HuH-7.5 (cell line): ENCODE results near the gene ACOX2.

ENCODE experiments used
- DNase-seq: peaks from one replicate; pipeline ENCODE4 v3.0.0; 2011; ENCODE audit warnings: low spot score

ACOX2 gene

GRCh38 chr3:58502872-58503271 is 34.1 kb downstream of the ACOX2 start:
- no peak for DNase-seq

DNA sequence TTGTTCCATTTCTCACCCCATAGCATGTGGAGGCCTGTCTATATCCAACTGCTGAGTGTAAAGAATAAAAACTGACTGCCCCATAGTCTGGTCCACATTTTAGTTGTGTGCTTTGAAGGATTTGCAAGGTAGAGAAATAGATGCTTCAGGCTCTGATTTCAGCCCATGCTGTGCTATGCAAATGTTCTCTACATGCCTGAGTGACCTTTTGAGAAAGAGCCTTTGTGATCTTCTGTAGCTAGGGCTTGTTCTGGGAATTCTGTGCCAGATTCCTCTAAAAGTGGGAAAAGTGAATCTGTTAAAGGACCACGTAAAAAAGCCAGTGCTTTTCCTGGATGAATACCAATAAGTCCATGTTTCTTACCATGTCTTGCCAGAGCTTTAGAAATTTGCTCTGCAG is 39.9 kb downstream of the ACOX2 start:
- DNase-seq: no peak

DNA sequence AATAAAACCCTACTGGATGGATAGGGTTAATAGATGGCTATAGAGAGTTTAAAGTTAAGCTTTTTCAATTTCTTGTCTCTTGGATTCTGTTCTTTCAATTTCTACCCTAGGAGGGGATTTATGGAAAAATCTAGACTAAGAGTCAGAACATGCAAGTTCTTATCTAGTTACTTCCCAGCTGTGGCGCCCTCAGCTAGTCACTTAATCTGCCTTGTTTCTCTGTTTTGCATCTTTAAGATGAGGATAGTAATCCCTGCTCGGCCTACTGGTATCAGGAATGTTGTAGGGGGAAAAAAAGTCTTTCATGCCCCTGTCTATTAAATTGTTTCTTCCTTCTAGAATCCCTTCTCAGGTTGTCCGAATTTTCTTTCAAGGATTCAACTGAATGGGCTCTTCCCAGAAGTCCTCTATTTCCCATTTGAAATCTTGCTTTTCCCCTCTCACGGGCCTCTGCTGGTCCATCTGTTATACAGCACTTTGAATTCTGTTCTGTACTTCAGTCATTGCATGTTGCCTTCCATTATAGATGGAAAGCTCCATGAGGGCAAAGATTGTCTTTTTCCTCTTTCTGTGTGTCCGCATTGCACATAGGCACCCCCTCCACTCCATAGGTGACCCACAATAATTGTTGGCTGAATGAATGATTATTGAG is 40.7 kb downstream of the ACOX2 start:
- no peak for DNase-seq

DNA sequence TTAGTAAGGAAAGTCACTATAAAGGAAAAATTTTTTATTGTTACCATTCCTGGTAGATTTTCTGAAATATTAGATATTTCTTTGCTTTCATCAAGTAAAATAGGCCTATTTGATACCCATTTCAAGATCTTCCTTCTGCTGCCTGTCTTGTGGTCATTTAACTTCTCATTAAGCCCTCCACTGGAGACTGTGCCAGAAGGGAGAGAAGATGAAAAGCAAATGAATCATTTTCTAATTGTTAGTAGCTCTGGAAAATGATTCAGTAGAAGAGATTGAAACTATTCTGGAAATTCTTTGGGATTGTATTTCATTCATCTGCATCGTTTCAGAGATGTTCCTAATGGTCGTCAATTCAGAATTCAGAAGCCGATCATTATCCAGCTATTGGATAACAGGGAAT is 41.9 kb downstream of the ACOX2 start:
- DNase-seq: no peak

GRCh38 chr3:58494107-58494506 is 42.9 kb downstream of the ACOX2 start:
- no peak for DNase-seq

GRCh38 chr3:58492494-58492905 is 44.5 kb downstream of the ACOX2 start:
- DNase-seq: no peak

GRCh38 chr3:58491506-58492402 is 45.2 kb downstream of the ACOX2 start, which contains the start of gene KCTD6:
Gene KCTD6 (plus strand): TSS chr3:58492096. CDS start chr3:58498756, 6,660 bp downstream.
- peak; percentile 33 for DNase-seq

DNA sequence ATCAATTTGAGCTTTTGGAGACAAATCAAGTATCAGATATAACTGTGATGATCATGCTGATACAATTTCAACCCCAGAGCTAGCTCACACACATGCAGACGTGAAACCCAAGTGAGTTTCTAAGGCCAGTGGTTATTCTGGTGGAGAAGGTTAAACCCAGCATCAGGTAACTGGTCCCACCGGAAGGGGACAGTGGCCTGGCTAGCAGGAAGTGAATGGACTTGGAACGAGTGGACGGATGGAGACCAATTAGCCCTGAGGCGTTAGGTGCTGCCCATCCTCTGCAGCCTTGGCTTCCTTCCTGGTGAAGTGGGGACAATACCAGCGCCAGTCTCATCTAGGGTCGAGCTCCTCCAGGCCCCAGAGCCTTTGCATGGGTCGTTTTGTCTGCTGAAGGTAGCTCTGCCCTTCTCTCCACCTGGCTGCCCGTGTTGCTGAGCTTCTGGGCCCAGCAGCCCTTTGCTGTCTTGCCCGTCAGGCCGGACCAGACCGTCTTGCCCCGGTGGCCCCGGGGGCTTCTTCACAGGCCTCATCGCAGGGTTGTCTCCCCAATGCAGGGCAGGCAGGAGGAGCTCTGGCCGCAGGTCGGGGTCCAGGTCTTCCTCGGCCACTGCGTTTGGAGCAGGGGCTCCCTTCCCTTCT is 46.0 kb downstream of the ACOX2 start:
- no peak for DNase-seq

DNA sequence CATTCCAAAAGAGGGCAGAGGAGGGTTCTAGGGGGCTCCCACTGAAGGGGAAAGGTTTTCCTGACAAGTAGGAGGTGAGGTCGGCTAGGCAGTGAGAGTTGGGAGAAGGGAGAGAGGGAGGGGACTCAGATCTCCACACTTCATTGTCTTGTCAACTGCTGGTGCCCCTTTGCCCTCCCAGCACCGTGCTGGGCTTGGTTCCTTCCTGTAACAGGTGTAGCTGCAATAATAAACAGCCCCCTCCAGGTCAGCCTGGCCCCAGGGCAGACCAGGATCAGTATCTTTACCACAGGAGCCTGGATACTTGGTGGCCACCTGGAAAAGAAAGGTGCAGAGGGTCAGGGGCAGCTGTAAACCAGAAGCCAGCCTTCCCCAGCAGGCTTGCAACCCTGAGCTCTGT is 48.0 kb downstream of the ACOX2 start:
- no peak for DNase-seq

GRCh38 chr3:58487140-58487886 is 49.7 kb downstream of the ACOX2 start:
- DNase-seq: no peak

DNA sequence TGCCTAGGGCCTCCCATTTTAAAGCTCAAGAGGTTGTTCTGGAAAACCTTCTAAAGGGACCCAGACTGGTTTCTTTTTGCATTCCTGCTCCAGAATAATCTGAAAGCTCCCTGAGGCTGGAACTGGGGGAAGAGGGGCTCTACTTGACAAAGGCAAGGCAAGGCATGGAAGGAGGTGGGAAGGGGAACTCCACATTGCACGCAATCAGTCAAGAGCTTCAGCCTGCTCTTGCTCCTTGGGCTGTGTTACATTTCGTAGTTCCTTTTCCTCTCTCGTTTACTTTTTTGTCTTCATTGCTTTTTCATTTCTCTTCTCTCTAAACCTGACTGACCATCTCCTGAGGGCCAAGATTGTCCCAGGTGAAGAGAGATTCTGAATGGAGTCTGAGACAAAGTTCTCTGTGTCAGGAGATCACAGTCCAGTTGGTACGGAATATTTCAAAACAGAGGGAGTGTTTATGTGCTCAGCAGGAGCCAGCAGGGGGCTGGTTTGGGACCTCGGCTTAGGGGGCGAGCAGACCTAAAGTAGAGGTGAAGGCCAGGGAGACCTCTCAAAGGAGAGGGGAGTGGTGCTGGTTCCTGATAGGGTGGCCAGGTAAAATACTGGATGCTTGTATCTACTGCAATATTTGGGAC is 51.1 kb downstream of the ACOX2 start:
- DNase-seq: no peak

DNA sequence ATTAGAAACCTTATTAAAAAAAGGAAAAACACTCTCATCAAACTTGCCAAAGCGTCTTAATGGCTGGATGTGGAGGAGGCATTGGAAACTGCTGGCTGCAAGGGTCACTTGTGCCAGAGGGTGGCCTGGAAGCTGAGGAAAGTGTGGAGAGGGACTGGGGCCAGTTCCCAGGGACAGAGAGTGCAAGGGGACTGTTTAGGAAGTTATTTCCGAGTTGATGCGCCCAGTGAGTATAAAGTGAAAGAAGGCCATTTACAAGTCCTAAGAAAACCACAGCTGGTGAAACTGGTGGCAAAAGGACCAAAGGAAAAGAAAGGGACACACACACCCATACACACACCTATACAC is 52.3 kb downstream of the ACOX2 start:
- no peak for DNase-seq

GRCh38 chr3:58484045-58484721 is 52.8 kb downstream of the ACOX2 start:
- no peak for DNase-seq

GRCh38 chr3:58482917-58483636 is 53.9 kb downstream of the ACOX2 start:
- no peak for DNase-seq

- DNase-seq: no peak
Observed at GRCh38 chr3:58480309-58480708, 56.7 kb downstream of the ACOX2 start.

- DNase-seq: no peak
Observed at GRCh38 chr3:58478781-58479180, 58.2 kb downstream of the ACOX2 start.

- DNase-seq: no peak
Observed at GRCh38 chr3:58474967-58475578, 61.9 kb downstream of the ACOX2 start.

GRCh38 chr3:58474348-58474911 is 62.6 kb downstream of the ACOX2 start:
- DNase-seq: no peak

DNA sequence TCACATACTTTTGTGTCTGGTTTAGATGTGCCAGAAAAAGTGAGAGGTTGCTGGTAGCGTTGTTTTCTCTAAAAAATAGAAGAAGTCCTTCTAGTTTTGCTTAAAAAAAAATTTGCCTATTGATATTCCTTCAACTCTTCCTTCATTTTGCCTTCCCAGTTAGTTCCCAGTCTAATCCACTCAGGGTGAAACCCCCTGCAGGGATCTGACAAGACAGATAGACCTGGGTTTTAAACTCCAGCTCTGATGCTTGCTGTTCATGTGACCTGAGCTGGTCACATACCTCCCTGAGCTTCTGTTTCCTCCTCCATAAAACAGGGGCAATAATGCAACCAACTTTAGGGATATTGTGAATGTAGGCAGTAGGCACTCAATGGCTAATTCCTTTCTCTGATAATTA is 63.7 kb downstream of the ACOX2 start:
- no peak for DNase-seq
